Neuron (in vitro differentiated cells): ENCODE data around the gene TSPAN15.
"Not testable (repeated sequence)": the region's sequence is repeated elsewhere in the genome, so short reads cannot be mapped to it uniquely, and the experiment has no call there.

ENCODE experiments used
- H2AFZ ChIP-seq: one replicate; pipeline ENCODE4 v1.6.1; 2013; ENCODE audit warnings: low read depth, mild to moderate bottlenecking, inconsistent platforms, low read length, moderate library complexity
- H3K27me3 ChIP-seq: one replicate; pipeline ENCODE4 v1.6.1; 2013; ENCODE audit warnings: low read length; ENCODE audit not compliant: insufficient read depth
- H3K36me3 ChIP-seq: one replicate; pipeline ENCODE4 v1.6.1; 2013; ENCODE audit warnings: low read length; ENCODE audit not compliant: insufficient read depth
- H3K4me1 ChIP-seq: one replicate; pipeline ENCODE4 v1.6.1; 2013; ENCODE audit warnings: low read length; ENCODE audit not compliant: insufficient read depth
- H3K4me3 ChIP-seq: 2 replicates; pipeline ENCODE4 v1.5.1; 2013; ENCODE audit warnings: mild to moderate bottlenecking, low read length, moderate library complexity
- H3K9me3 ChIP-seq: one replicate; pipeline ENCODE4 v1.6.1; 2013; ENCODE audit warnings: low read length

TSPAN15 gene

DNA sequence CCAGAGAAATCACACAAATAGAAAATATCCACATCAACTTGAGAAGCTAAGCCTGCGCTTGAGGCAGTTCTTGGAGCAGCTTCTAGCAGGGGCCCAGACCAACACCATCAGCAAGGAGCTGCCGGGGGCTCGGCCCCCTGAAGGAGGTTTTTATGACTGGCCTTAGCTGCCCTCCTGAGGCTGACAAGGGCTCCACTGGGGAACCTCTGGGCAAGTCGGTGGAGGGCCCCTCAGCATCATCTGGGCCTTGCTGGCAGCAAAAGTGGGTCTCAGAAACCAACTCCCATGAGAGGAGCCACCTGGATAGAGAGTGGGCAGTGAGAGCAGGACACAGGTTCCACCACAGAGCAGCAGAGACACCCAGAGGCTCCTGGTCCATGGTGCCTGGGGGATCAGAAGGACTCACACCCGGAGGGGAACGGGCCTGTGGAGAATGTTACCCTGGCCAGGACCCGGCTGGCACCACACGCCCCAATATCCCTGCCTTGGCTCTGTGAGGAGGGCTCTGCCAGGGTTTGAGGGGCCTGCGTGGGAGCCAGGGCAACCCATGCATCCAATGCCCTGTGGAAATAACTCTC, 66.1 kb downstream of the TSPAN15 start:
- no peak overlapping the region for H2AFZ ChIP-seq
- H3K9me3 ChIP-seq: no peaks in the 10 kb centered on the region
- peaks cover 5% of the 10 kb centered on the region for H3K27me3 ChIP-seq
- H3K36me3 ChIP-seq: no peaks in the 10 kb centered on the region
- H3K4me1 ChIP-seq: no peaks in the 10 kb centered on the region
- no peak overlapping the region for H3K4me3 ChIP-seq

GRCh38 chr10:69527961-69528360, 76.7 kb downstream of the TSPAN15 start:
- Histone ChIP-seq H3K4me1 (no peaks in the 10 kb centered on the region), H3K27me3 (peaks cover 8% of the 10 kb centered on the region), H2AFZ (no peak overlapping the region), H3K36me3 (no peaks in the 10 kb centered on the region), H3K9me3 (no peaks in the 10 kb centered on the region), H3K4me3 (no peak overlapping the region)

DNA sequence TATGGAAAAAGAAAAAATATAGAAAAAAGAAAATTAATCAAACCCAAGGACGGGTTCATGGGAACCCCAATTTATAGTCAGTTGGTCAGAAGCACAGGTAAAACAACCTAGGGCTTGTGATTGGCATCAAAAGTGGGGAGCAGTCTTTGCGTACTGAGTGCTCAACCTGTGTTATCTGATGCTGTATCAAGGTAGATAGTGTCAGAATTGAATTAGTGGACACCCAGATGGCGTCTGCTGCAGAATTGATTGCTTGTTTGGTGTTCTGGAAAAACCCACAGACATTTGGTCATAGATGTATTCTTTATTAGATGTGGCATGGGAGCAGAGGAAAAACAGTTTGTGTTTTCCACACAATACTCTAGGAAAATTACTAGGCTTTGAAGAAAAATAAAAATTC, 82.4 kb downstream of the TSPAN15 start:
- H3K36me3 ChIP-seq: no peaks in the 10 kb centered on the region
- H3K27me3 ChIP-seq: peaks cover 4% of the 10 kb centered on the region

DNA sequence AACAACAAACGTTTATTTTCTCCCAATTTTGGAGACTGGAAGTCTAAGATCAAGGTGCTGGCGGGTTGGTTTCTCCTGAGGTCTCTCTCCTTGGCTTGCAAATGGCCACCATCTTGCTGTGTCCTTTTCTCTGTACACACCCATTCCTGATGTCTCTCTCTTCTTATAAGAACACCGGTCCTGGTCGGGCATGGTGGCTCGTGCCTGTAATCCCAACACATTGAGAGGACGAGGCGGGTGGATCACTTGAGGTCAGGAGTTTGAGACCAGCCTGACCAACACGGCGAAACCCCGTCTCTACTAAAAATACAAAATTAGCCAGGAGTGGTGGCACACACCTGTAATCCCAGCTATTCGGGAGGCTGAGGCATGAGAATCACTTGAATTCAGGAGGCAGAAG, 85.3 kb downstream of the TSPAN15 start:
- H3K27me3 ChIP-seq, H3K4me1 ChIP-seq, H3K4me3 ChIP-seq: not testable (repeated sequence)

More for the DNA sequence above, 82.4 kb downstream of the TSPAN15 start:
- Histone ChIP-seq H3K4me3 (no peak overlapping the region), H3K9me3 (no peaks in the 10 kb centered on the region), H3K4me1 (no peaks in the 10 kb centered on the region), H2AFZ (no peak overlapping the region)

DNA sequence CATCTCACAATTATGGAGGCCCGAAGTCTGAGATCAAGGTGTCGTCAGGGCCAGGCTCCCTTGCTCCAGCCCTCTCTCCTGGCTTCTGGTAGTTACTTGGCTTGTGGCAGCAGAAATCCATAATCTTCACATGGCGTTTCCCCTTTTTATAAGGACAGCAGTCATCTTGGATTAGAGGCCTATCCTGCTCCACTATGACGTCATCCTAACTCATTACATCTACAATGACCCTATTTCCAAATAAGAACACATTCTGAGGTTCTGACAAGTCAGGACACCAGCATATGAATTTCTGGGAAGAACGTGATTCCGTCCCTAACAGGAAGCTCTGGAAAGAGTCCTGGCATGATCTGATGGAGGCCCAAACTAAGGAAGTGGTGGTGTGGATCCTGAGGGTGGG, 86.2 kb downstream of the TSPAN15 start:
- Histone ChIP-seq H3K4me3 (no peak overlapping the region), H2AFZ (no peak overlapping the region), H3K27me3 (peaks cover 2% of the 10 kb centered on the region), H3K36me3 (no peaks in the 10 kb centered on the region), H3K4me1 (no peaks in the 10 kb centered on the region), H3K9me3 (peaks cover 13% of the 10 kb centered on the region)

More for the DNA sequence above, 85.3 kb downstream of the TSPAN15 start:
- H3K9me3 ChIP-seq: peaks cover 11% of the 10 kb centered on the region
- H2AFZ ChIP-seq, H3K36me3 ChIP-seq: not testable (repeated sequence)

DNA sequence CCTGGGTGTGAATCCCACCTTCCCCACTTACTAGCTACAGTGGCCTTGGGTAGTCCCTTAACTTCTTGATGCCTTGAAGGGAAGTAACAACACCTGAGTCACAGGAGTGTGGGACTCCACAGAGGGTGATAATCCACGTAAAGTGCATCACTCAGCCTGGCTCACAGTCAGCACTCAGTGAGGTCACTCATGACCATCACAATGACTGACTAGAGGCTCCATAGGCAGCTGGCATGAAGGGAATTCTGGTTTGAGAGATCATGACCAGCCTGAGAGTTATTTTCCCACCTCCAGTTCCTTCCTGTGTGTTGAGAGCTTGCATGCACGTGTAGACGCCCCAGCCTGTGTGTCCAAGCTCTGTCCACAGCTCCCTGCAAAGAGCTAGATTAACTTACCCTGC, 87.2 kb downstream of the TSPAN15 start:
- Histone ChIP-seq H3K27me3 (peaks cover 2% of the 10 kb centered on the region), H3K9me3 (peaks cover 13% of the 10 kb centered on the region), H3K4me3 (no peak overlapping the region), H3K4me1 (peaks cover 4% of the 10 kb centered on the region), H2AFZ (no peak overlapping the region), H3K36me3 (no peaks in the 10 kb centered on the region)

DNA sequence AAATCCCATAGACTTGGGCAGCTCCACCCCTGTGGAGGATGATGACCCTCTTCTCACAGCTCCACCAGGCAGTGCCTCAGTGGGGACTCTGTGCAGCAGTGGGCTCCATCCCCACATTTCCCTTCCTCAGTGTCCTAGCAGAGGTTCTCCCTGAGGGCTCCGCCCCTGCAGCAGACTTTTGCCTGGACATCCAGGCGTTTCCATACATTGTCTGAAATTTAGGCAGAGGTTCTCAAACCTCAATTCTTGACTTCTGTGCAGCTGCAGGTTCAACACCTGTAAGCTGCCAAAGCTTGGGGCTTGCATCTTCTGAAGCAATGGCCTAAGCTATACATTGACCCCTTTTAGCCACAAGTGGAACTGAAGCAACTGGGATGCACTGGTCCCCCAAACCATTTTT, 90.2 kb downstream of the TSPAN15 start:
- Histone ChIP-seq H3K4me1 (peaks cover 15% of the 10 kb centered on the region), H3K9me3 (peaks cover 13% of the 10 kb centered on the region), H3K4me3 (no peak overlapping the region), H3K27me3 (no peaks in the 10 kb centered on the region), H3K36me3 (no peaks in the 10 kb centered on the region), H2AFZ (no peak overlapping the region)

DNA sequence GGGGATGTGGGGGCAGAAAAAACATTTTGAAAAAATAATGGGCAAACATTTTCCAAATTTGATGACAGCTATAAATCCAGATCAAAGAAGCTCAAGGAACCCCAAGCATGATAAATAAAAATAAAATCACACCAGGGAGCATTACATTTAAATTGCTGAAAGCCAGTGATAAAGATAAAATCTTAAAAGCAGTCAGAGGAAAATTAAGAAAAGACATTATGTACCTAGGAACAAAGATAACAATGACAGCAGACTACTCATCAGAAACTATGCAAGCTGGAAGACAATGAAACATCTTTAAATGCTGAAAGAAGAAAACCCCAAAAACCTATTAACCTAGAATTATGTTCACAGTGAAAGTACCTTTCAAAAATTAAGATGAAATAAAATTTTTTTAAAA, 98.7 kb downstream of the TSPAN15 start:
- H3K4me3 ChIP-seq: no peak overlapping the region
- H3K36me3 ChIP-seq: no peaks in the 10 kb centered on the region
- no peaks in the 10 kb centered on the region for H3K4me1 ChIP-seq
- H3K9me3 ChIP-seq: no peaks in the 10 kb centered on the region
- peaks cover 2% of the 10 kb centered on the region for H3K27me3 ChIP-seq
- H2AFZ ChIP-seq: no peak overlapping the region

DNA sequence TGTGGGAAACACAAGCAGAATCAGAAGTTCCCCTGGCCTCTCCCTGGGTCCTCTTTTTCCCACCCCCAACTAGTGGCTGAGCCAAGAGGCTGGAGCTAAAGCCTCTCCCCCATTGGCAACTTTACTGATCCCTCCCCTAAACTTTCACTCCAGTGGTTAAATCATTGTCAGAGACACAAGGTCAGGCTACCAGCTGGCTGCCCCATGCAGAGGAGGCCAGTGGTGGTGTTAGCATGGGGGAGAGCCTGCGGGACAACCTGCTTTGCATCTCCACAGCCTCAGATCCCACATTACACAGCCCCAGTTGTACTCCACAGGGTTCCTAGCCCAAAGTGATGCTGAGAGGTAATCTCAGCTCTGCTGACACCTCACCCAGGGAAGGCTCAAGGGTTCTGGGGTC, 101.0 kb downstream of the TSPAN15 start:
- no peaks in the 10 kb centered on the region for H3K4me1 ChIP-seq
- H3K36me3 ChIP-seq: no peaks in the 10 kb centered on the region
- H3K4me3 ChIP-seq: no peak overlapping the region
- peaks cover 9% of the 10 kb centered on the region for H3K27me3 ChIP-seq
- no peaks in the 10 kb centered on the region for H3K9me3 ChIP-seq
- H2AFZ ChIP-seq: no peak overlapping the region

DNA sequence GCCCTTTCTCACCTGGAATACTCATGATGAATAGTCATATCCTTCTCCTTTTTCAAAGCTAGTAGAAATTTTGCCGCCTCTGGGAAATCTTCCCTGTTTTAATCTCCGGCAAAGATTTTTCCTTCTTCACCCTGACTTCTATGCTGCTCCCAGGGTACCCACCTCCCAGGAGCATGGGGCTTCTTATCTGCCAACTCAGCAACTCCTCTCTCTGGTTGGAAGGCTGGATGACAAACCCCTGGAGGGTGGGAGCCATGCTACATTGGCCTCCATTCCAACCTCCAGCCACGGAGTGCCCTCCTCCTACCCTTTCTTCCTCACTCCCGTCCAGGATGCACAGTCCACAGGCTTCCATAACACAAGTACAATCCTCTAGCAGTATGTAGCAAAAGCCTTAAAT, 102.1 kb downstream of the TSPAN15 start:
- no peaks in the 10 kb centered on the region for H3K36me3 ChIP-seq
- H2AFZ ChIP-seq: no peak overlapping the region
- H3K4me1 ChIP-seq: no peaks in the 10 kb centered on the region
- peaks cover 9% of the 10 kb centered on the region for H3K27me3 ChIP-seq
- no peaks in the 10 kb centered on the region for H3K9me3 ChIP-seq
- no peak overlapping the region for H3K4me3 ChIP-seq

DNA sequence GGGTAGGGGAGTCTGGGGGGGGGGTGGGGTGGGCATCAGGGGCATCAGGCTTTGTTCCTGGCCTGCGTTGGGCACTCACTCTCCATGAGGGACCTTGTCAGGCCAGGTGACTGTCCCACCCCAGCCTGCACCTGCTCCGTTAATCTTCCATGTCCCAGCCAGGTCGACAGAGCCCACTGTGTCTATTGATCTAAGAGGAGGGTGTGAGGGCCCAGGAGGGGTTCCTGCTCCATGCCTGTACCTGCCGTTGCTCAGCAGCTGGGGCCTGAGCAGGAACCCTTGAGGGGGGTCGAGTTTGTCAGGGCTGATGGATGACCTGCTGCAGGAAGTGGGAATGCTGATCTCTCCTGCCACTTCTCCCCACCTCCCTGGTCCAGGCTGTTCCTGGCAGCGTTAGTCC, 103.3 kb downstream of the TSPAN15 start:
- peaks cover 6% of the 10 kb centered on the region for H3K4me1 ChIP-seq
- H2AFZ ChIP-seq: no peak overlapping the region
- H3K27me3 ChIP-seq: peaks cover 9% of the 10 kb centered on the region
- H3K4me3 ChIP-seq: no peak overlapping the region
- H3K9me3 ChIP-seq: no peaks in the 10 kb centered on the region
- no peaks in the 10 kb centered on the region for H3K36me3 ChIP-seq
